ENCODE measurements around the gene RAB40C. TPM values are rescaled to one million over a fixed set of nuclear protein-coding genes. Genes with fewer than 3 reads are reported as not detected.

The RAB40C gene
- total and polyA plus RNA-seq, 4 donors, result 25.1 to 58.9 (median 43.9) TPM

GRCh38 chr16:603933-604332, 14.1 kb downstream of the RAB40C start:
- Histone ChIP-seq H3K4me1 (ENCODE audit: control insufficient read depth in 5 of 5, insufficient read depth in 5 of 5, low read length in 5 of 5) (peaks cover 0 to 4% (median 0%) of the 10 kb centered on the region in 5 donors), H3K36me3 (ENCODE audit: control insufficient read depth in 4 of 4, insufficient read depth in 4 of 4, low read length in 4 of 4) (peaks cover 0 to 10% (median 4%) of the 10 kb centered on the region in 4 donors), H3K4me3 (no peak overlapping the region), H3K9me3 (ENCODE audit: control insufficient read depth in 4 of 4, insufficient read depth in 3 of 4, low read length in 3 of 4) (no peaks in the 10 kb centered on the region), H3K27ac (ENCODE audit: low read depth in 1 of 2, low read length in 1 of 2) (no peak overlapping the region), H3K27me3 (ENCODE audit: control insufficient read depth in 3 of 3, insufficient read depth in 3 of 3, low read length in 2 of 3) (no peaks in the 10 kb centered on the region), H3K9ac (ENCODE audit: insufficient read depth in 1 of 2, low read length in 2 of 2) (no peak overlapping the region)
- no peak for TF ChIP-seq CTCF (IDR thresholded peaks at IDR 0.05; ENCODE audit: control extremely low read depth, extremely low read depth)
- no peak for DNase-seq
- 56 to 71% methylated on average over 5 of the region's 5 CpGs for WGBS, 2 donors
- ATAC-seq (ENCODE audit: insufficient read depth, low FRiP score), result no peak

DNA sequence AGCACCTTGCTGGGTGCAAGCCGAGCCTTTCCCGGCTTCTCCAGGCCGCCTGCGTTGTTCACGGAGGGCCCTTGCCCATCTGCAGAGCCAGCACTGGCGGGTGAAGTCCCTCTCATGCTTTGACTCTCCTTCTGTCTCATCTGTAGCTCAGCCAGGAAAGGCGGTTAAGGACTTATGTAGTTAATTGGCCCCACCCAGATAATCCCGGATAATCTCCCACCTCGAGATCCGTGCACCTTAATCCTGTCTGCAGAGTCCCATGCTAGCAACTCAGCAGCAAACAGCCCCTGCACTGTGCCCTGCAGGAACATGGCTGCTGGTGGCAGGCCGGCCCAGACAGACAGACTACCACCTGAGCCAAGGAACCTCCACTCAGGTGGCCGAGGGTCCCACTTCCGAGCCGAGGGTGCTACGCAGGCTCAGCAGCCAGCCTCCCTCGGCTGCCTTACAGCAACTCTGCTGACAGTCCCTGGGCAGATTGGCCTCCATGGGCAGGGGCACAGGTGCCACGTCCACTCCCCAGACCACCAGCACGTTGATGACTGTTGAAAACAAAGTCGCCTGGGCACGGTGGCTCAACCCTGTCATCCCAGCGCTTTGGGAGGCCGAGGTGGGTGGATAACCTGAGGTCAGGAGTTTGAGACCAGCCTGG, 16.9 kb downstream of the RAB40C start:
- H3K27me3 ChIP-seq (ENCODE audit: control insufficient read depth in 3 of 3, insufficient read depth in 3 of 3, low read length in 2 of 3), result no peaks in the 10 kb centered on the region
- H3K4me1 ChIP-seq (ENCODE audit: control insufficient read depth in 5 of 5, insufficient read depth in 5 of 5, low read length in 5 of 5), result peaks cover 0 to 4% (median 0%) of the 10 kb centered on the region in 5 donors
- H3K9ac ChIP-seq (ENCODE audit: insufficient read depth in 1 of 2, low read length in 2 of 2), result no peak overlapping the region
- H3K9me3 ChIP-seq (ENCODE audit: control insufficient read depth in 4 of 4, insufficient read depth in 3 of 4, low read length in 3 of 4), result no peaks in the 10 kb centered on the region
- H3K27ac ChIP-seq (ENCODE audit: low read depth in 1 of 2, low read length in 1 of 2), result no peak overlapping the region
- H3K36me3 ChIP-seq (ENCODE audit: control insufficient read depth in 4 of 4, insufficient read depth in 4 of 4, low read length in 4 of 4), result peaks cover 0 to 8% (median under 1%) of the 10 kb centered on the region in 4 donors
- ATAC-seq (ENCODE audit: insufficient read depth, low FRiP score) (no peak), DNase-seq (no peak)
- no peak overlapping the region for H3K4me3 ChIP-seq
- 96 to 97% methylated on average over 22 of the region's 22 CpGs for WGBS, 2 donors
- no peak for TF ChIP-seq CTCF (IDR thresholded peaks at IDR 0.05; ENCODE audit: control extremely low read depth, extremely low read depth)

GRCh38 chr16:608019-608418, 18.2 kb downstream of the RAB40C start:
- Histone ChIP-seq H3K4me3 (no peak overlapping the region), H3K36me3 (ENCODE audit: control insufficient read depth in 4 of 4, insufficient read depth in 4 of 4, low read length in 4 of 4) (peaks cover 0 to 8% (median under 1%) of the 10 kb centered on the region in 4 donors), H3K9me3 (ENCODE audit: control insufficient read depth in 4 of 4, insufficient read depth in 3 of 4, low read length in 3 of 4) (no peaks in the 10 kb centered on the region), H3K9ac (ENCODE audit: insufficient read depth in 1 of 2, low read length in 2 of 2) (no peak overlapping the region), H3K27me3 (ENCODE audit: control insufficient read depth in 3 of 3, insufficient read depth in 3 of 3, low read length in 2 of 3) (no peaks in the 10 kb centered on the region), H3K4me1 (ENCODE audit: control insufficient read depth in 5 of 5, insufficient read depth in 5 of 5, low read length in 5 of 5) (peaks cover 0 to 4% (median 0%) of the 10 kb centered on the region in 5 donors), H3K27ac (ENCODE audit: low read depth in 1 of 2, low read length in 1 of 2) (no peak overlapping the region)
- no peak for DNase-seq
- 85 to 91% methylated on average over 10 of the region's 10 CpGs for WGBS, 2 donors
- no peak for TF ChIP-seq CTCF (IDR thresholded peaks at IDR 0.05; ENCODE audit: control extremely low read depth, extremely low read depth)
- no peak for ATAC-seq (ENCODE audit: insufficient read depth, low FRiP score)

All from lung (tissue), 12 donors.